Endodermal cell (in vitro differentiated cells): ENCODE data around the gene NEGR1. TPM values are rescaled to one million over a fixed set of nuclear protein-coding genes. Genes with fewer than 3 reads are reported as not detected.

Source experiments
- DNase-seq: peaks from one replicate; pipeline ENCODE4 v3.0.0-alpha.2; 2017
- H3K27ac ChIP-seq: 2 replicates; pipeline ENCODE4 v1.5.1; 2013; ENCODE audit warnings: mild to moderate bottlenecking, low read depth, low read length, moderate library complexity
- H3K27me3 ChIP-seq: 2 replicates; pipeline ENCODE4 v1.6.1; 2013; ENCODE audit warnings: mild to moderate bottlenecking, low read length, moderate library complexity; ENCODE audit not compliant: insufficient read depth, control insufficient read depth, poor library complexity, severe bottlenecking
- H3K36me3 ChIP-seq: 2 replicates; pipeline ENCODE4 v1.7.0; 2013; ENCODE audit warnings: mild to moderate bottlenecking, low read length, moderate library complexity; ENCODE audit not compliant: control insufficient read depth, insufficient read depth
- H3K4me1 ChIP-seq: one replicate; pipeline ENCODE4 v1.7.0; 2013; ENCODE audit warnings: low read length; ENCODE audit not compliant: control insufficient read depth, insufficient read depth
- H3K4me3 ChIP-seq: 2 replicates; pipeline ENCODE4 v1.5.1; 2013; ENCODE audit warnings: mild to moderate bottlenecking, low read length, moderate library complexity
- H3K9ac ChIP-seq: 2 replicates; pipeline ENCODE4 v1.6.1; 2013; ENCODE audit warnings: mild to moderate bottlenecking, low read length, moderate library complexity; ENCODE audit not compliant: poor library complexity, severe bottlenecking; ENCODE audit errors: extremely low read depth
- H3K9me3 ChIP-seq: 2 replicates; pipeline ENCODE4 v1.6.1; 2013; ENCODE audit warnings: mild to moderate bottlenecking, low read length, moderate library complexity; ENCODE audit not compliant: control insufficient read depth
- H3K27ac Mint-ChIP-seq: 2 replicates; pipeline ENCODE4 v1.8.0; 2020; ENCODE audit warnings: mixed read lengths
- H3K27me3 Mint-ChIP-seq: 2 replicates; pipeline ENCODE4 v1.8.0; 2021; ENCODE audit warnings: mild to moderate bottlenecking, mixed read lengths; ENCODE audit not compliant: insufficient read depth
- H3K36me3 Mint-ChIP-seq: 2 replicates; pipeline ENCODE4 v1.8.0; 2020; ENCODE audit warnings: low read depth, mixed read lengths
- H3K4me1 Mint-ChIP-seq: 2 replicates; pipeline ENCODE4 v1.8.0; 2020; ENCODE audit warnings: mixed read lengths
- H3K4me3 Mint-ChIP-seq: 2 replicates; pipeline ENCODE4 v1.8.0; 2020; ENCODE audit warnings: mild to moderate bottlenecking, moderate library complexity, mixed read lengths
- H3K9me3 Mint-ChIP-seq: 2 replicates; pipeline ENCODE4 v1.8.0; 2020; ENCODE audit warnings: mild to moderate bottlenecking, mixed read lengths
- CTCF ChIP-seq: fragments of 200-600 bp; sonication (generic); conservative IDR thresholded peaks from 2 replicates; pipeline ENCODE4 v1.5.0; 2021; ENCODE audit warnings: antibody characterized with exemption, mild to moderate bottlenecking
- WGBS, 2 experiments: methylation state at CpG; one replicate each; pipeline versions ENCODE4 v1.1.5 to v1.1.7; 2013; ENCODE audit warnings: missing lambda C conversion rate in 2 of 2, mixed read lengths in 1 of 2; ENCODE audit not compliant: insufficient coverage in 1 of 2, insufficient read length in 1 of 2; 5-methylcytosine and 5-hydroxymethylcytosine counted together
- total RNA-seq, 2 donors: library from RNA; stranded (reverse); fragmentation: NEBNext Ultra II Directional in 1 of 2; extraction: Animal tissue kit (Norgen Biotek cat#: 25700) in 1 of 2; gene quantifications; 2 replicates in 1 of 2; 3 replicates in 1 of 2; pipeline ENCODE4 v1.2.1, GENCODE V29; 2021

The NEGR1 gene
- total RNA-seq, 2 donors from 2014 or later: 1.5 to 2.1 TPM

GRCh38 chr1:71510725-71511124 is 771.6 kb downstream of the NEGR1 start:
- Histone ChIP-seq H3K27ac (no peak overlapping the region), H3K9me3 (peaks cover 18% of the 10 kb centered on the region), H3K27me3 (no peaks in the 10 kb centered on the region), H3K4me3 (no peak overlapping the region), H3K9ac (no peak overlapping the region), H3K4me1 (no peaks in the 10 kb centered on the region), H3K36me3 (no peaks in the 10 kb centered on the region)
- Mint-ChIP-seq H3K27ac (no peak overlapping the region), H3K27me3 (no peaks in the 10 kb centered on the region), H3K36me3 (no peaks in the 10 kb centered on the region), H3K4me1 (no peaks in the 10 kb centered on the region), H3K4me3 (no peak overlapping the region), H3K9me3 (peaks cover 17% of the 10 kb centered on the region)
- no peak for DNase-seq
- 94% methylated on average over 1 of the region's 1 CpG; no CpG with 5 or more reads in 1 of the 2 experiments for WGBS, 2 experiments
- no peak for TF ChIP-seq CTCF

- H3K27me3 Mint-ChIP-seq: no peaks in the 10 kb centered on the region
- DNase-seq: no peak
- no peak for TF ChIP-seq CTCF
- H3K9me3 ChIP-seq: peaks cover 18% of the 10 kb centered on the region
- H3K27ac Mint-ChIP-seq: no peak overlapping the region
- H3K27ac ChIP-seq: no peak overlapping the region
- H3K4me1 ChIP-seq: no peaks in the 10 kb centered on the region
- H3K4me1 Mint-ChIP-seq: no peaks in the 10 kb centered on the region
- no peak overlapping the region for H3K9ac ChIP-seq
- WGBS, 2 experiments: 85 to 91% methylated on average over 3 to 4 of the region's 4 CpGs
- no peaks in the 10 kb centered on the region for H3K36me3 ChIP-seq
- H3K36me3 Mint-ChIP-seq: no peaks in the 10 kb centered on the region
- no peak overlapping the region for H3K4me3 Mint-ChIP-seq
- peaks cover 17% of the 10 kb centered on the region for H3K9me3 Mint-ChIP-seq
- H3K4me3 ChIP-seq: no peak overlapping the region
- H3K27me3 ChIP-seq: no peaks in the 10 kb centered on the region
These were observed 773.2 kb downstream of the NEGR1 start for GRCh38 chr1:71509051-71509595.

- Histone ChIP-seq H3K9ac (no peak overlapping the region), H3K9me3 (peaks cover 5% of the 10 kb centered on the region), H3K27me3 (no peaks in the 10 kb centered on the region), H3K4me3 (no peak overlapping the region), H3K4me1 (no peaks in the 10 kb centered on the region), H3K36me3 (no peaks in the 10 kb centered on the region), H3K27ac (no peak overlapping the region)
- H3K9me3 Mint-ChIP-seq: peaks cover 9% of the 10 kb centered on the region
- H3K4me3 Mint-ChIP-seq: no peak overlapping the region
- no peak for DNase-seq
- 79 to 87% methylated on average over 5 to 6 of the region's 6 CpGs for WGBS, 2 experiments
- no peak for TF ChIP-seq CTCF
- no peak overlapping the region for H3K27ac Mint-ChIP-seq
- H3K27me3 Mint-ChIP-seq: no peaks in the 10 kb centered on the region
- no peaks in the 10 kb centered on the region for H3K36me3 Mint-ChIP-seq
- H3K4me1 Mint-ChIP-seq: no peaks in the 10 kb centered on the region
These were observed 780.3 kb downstream of the NEGR1 start for GRCh38 chr1:71502006-71502405.
